Stimulated activated CD4-positive, alpha-beta T cell treated with anti-CD3 and anti-CD28 coated beads, Interleukin-1b, Interleukin-23, amount 100 ng/mL, for 24 hours (primary cell): ENCODE data around the gene ARSA.

Experiments
- DNase-seq, 4 experiments: peaks; one replicate each; pipeline ENCODE4 v3.0.0-alpha.2; 2020; ENCODE audit warnings: low read depth in 4 of 4, low spot score in 1 of 4

Gene ARSA

GRCh38 chr22:50581031-50581949 is 46.7 kb downstream of the ARSA start:
- DNase-seq = no peak

DNA sequence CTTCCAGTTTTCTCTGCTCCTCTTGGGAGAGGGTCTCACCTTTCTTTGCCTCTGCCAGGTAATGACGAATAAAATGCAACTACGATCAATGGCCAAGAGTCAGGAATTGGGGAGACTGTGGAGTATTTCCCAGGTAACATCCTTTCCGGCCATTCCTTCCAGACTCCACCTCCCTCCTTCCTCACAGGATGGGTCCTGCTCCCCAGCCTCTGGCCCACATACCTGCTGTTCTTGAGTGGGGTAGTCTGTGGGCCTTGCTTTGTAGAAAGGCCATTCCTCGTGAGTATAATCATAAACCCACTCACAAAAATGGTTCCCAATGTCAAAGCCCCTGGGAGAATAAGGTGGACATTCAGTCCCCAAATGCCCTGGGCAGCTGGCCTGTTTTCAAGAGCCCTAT is 48.2 kb downstream of the ARSA start:
- no peak for DNase-seq

DNA sequence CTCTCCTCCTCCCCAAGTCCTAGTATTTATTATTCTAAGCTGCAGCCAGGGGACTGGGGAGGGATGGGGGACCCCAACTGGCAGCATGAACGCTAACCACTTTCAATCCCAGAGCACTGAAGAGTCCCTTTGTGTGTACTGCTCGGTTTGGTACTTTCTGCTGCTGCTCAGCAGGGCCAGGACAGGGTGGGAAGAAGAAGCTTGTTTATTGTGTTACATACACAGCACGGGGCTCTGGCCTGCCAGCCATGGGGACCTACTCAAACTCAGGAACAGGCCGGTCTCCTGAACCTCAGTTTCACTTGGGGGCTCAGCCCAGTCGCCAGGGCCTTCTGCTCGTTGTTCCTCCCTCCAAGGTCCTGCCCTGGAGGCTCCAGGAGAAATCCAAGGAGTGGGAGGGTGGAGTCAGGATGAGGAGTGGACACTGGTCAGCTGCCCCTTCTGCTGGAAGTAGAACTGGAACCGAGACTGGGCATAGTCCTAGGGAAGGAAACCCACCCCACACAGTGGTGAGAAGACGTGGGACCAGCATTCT is 49.1 kb downstream of the ARSA start:
- DNase-seq = no peak

DNA sequence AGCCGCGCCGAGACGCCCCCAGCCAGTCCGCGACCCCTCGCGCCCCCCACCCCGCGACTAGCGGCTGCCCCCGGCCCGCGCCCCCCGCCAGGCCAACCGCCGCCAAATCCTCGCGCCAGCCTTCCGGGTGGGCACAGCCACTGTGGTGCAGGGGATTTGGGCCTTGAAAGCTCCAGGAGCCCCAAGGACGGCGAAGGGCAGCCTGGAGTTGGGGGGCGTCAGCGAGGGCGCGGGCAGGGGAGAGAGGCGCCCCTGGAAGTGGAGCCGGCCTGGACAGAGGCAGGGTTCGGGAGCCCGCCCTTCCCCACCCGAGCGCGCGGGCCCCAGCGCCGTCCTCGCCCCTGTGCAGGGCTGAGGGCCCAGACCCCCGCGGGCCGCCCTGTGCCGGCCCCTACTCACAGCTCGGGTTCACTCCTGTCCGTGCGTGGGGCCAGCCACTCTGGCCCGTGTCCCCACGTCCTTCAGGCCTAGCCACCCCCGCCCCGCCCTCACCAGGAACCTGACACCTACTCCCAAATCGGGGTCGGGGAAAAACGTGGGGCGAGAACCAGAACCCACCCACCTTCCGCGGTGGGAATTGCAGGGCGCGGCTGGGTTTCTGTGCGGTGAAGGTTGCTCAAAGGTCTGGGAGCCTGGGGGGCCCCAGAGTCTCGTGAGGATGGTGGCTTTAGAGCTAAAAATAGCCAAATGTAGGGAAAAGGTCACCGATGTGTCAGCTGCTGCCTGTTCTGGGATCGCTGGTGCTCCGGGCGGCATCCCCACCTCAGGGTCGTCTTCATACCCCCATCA is 49.8 kb downstream of the ARSA start, which contains the start of gene CPT1B:
TSS of gene CPT1B (minus strand) at position 441 of the 789 bp plus-strand sequence. CDS start 512 bp downstream, outside the sequence.
- no peak for DNase-seq

DNA sequence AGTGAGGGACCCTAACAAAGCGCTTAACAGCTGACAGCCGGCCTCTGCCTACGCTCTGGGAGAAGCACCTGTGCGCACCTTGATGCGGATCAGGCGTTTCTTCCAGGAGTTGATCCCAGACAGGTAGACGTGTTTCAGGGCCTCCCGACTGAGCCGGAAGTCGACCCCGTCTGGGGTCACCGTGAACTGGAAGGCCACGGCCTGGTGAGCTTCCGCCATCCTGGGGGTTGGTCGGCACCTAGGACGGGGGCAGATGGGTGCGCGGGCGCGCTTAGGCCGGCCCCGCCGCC is 50.3 kb downstream of the ARSA start:
- DNase-seq = no peak

DNA sequence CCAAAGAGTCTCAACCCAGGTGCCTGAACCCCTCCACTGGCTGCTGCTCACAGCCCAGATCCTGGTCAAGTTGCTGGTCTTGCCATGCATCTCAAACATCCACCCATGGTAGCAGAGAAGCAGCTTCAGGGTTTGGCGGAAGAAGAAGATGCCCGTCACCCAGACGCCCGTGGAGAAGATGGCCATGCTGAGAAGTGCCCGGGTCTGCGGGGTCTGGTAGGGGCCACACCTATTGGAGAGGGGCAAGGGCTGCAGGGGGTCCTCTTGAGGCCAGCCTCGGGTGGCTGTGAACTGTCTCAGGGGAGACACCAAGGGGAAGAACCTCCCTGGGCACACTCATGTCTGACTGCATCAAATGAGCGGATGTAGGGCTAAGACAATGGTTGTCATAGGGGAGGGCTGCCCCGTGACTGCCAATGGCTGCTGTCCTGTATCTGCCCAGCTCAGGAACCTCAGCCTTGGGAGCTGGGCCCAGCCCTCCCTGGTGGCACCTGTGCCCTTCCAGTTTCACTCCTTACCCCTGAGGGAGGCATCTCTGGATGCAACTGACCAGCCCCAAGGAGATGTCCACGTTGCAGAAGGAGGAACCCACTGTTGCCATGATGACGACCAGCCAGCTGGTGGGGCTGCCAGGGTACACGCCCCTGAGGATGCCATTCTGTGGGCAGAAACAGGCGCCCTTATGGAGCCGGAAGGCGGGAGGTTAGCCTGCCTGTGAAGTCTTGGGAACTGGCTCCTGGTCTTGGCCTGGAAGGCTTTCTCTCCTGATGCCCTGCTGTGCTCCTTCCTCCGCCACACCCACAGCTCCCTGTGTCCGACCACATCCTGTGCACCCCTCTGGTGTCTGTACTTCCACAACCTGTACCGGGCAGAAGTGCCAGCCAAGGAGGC is 50.9 kb downstream of the ARSA start:
- DNase-seq = no peak

- no peak for DNase-seq
These were observed 51.9 kb downstream of the ARSA start for GRCh38 chr22:50576070-50576469.

DNA sequence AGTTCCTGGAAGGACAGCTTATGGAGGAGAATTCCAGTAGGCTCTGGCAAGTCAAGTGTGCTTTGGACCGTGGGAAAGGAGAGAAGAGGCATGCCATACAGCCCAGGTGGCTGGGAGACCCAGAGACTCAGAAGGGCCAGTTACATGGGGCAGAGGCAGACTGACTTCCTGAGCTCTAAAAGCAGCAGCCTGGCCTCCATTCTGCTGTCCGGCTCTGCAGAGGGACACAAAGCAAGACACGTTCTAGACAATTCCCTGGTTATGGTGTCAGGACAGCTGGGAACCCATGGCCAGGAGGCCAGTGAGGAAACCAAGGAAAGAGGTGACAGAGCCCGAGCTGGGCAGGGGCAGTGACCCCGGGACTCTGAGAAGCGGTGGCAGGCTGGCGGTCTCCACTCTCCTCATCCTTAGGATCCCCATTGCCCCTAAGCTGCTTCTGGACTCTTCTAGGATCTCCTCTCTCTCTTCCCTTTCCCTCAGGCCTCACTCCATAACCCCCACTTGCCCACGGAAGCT is 52.5 kb downstream of the ARSA start:
- no peak for DNase-seq
